CD1c-positive myeloid dendritic cell (primary cell): ENCODE data around the gene USP11.

Experiments
- DNase-seq: peaks from one replicate; pipeline ENCODE4 v3.0.0-alpha.2; 2016; ENCODE audit errors: extremely low spot score

The USP11 gene

DNA sequence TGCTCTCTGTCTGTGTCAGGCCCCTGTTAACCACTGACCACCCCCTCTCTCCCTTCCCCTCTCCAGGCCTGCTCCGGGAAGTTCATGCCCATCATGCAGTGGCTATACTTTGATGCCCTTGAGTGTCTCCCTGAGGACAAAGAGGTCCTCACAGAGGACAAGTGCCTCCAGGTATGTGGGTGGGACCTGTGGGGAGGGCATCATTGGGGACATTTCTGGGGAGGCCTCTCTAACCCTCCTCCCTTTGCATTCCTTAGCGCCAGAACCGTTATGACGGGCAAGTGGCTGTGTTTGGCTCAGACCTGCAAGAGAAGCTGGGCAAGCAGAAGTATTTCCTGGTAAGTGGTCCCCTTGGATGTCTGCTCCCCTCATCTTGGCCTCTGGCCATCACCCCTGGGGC, 29.9 kb upstream of the USP11 start:
- no peak for DNase-seq

DNA sequence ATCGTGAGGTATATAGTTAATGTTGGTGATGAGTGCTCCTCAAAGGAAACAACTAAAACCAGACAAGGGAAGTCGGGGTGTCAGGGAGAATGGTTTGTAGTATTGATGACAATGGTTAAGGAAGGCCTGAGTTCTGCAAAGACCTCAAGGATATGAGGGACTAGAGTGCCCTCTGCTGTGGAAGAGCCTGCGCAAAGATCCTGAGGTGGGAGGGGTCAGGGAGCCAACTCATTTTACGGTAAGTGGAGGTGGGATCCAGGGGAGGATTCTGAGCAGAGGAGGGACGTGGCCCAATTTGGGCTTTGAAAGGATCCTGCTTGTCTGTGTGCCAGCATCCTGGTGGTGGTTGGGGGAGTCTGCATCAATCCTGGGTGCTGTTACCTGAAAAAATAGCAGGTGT, 27.8 kb upstream of the USP11 start:
- DNase-seq, result no peak

DNA sequence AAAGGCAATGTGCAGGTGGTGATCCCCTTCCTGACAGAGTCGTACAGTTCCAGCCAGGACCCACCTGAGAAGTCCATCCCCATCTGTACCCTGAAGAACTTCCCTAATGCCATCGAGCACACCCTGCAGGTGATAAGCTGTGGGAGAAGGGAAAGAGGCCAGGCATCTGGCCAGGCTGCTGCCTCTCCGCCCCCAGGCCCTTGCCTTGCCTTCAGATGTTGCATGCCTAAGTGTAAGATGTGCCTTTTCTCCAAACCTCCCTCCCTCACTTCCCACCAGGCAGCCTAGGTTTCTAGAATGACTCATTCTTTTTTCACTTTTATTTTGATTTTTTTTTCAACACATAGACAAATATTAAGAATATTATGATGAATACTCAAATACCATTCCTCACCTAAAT, 26.5 kb upstream of the USP11 start:
- no peak for DNase-seq

DNA sequence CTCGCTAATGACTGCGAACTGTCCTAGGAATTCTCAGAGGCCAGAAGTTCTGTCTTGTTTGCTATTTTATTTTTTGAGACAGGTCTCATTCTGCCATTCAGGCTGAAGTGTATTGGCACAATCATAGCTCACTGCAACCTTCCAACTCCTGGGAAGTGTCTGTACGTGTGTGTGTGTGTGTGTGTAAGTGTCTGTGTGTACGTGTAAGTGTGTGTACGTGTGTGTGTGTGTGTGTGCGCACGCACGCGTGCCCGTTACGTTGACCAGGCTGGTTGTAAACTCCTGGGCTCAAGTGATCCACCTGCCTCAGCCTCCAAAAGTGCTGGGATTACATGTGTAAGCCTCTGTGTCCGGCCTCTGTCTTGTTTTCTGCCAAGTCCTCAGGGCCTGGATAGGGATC, 24.7 kb upstream of the USP11 start:
- DNase-seq, result no peak

DNA sequence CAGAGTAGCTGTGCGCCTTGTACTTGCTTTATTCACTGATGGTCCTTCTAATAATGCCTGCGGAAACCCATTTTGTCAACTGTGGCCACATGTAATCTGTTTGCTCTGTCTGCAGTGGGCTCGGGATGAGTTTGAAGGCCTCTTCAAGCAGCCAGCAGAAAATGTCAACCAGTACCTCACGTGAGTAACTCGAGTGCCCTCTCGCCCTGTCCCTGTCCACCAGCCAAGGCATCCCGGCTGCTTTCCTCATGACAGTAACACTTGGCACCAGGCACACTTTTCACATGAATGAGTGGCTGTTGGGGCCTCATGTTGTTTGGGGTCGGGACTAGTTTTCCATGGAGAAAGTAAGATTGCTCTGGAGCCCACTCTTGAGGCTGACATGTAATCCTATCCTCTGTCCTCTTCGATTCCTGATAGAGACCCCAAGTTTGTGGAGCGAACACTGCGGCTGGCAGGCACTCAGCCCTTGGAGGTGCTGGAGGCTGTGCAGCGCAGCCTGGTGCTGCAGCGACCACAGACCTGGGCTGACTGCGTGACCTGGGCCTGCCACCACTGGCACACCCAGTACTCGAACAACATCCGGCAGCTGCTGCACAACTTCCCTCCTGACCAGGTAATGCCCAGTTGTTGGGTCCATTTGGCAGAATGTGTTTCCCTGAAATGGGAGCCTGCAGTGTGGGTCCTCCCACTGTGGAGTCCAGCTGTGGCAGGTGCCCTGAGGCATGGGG, 23.1 kb upstream of the USP11 start:
- DNase-seq, result no peak

DNA sequence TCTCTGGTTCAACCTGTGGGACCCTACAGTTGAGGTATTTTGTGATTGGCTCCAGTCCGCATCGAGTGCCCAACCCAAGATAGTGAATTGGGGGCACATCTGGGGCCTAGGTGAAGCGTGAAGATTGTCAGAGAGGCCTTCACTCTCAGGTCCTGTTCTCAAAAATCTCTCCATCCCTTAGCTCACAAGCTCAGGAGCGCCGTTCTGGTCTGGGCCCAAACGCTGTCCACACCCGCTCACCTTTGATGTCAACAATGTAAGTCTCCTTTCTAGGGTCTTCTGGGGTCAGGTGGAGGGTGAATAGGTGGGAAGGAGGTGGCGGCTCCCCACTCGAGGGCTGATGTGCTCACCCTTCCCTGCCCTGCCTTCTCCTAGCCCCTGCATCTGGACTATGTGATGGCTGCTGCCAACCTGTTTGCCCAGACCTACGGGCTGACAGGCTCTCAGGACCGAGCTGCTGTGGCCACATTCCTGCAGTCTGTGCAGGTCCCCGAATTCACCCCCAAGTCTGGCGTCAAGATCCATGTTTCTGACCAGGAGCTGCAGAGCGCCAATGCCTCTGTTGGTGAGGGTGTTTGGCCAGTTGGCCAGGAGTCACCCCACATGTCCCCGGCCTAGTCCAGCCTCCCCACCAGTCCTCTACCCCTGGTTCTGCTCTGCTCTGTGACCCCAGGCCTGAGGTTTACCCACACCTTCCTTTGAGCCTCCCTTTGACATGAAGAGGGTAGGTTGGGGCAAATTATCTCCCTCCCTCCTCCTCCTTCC, 22.0 kb upstream of the USP11 start:
- DNase-seq, result no peak

DNA sequence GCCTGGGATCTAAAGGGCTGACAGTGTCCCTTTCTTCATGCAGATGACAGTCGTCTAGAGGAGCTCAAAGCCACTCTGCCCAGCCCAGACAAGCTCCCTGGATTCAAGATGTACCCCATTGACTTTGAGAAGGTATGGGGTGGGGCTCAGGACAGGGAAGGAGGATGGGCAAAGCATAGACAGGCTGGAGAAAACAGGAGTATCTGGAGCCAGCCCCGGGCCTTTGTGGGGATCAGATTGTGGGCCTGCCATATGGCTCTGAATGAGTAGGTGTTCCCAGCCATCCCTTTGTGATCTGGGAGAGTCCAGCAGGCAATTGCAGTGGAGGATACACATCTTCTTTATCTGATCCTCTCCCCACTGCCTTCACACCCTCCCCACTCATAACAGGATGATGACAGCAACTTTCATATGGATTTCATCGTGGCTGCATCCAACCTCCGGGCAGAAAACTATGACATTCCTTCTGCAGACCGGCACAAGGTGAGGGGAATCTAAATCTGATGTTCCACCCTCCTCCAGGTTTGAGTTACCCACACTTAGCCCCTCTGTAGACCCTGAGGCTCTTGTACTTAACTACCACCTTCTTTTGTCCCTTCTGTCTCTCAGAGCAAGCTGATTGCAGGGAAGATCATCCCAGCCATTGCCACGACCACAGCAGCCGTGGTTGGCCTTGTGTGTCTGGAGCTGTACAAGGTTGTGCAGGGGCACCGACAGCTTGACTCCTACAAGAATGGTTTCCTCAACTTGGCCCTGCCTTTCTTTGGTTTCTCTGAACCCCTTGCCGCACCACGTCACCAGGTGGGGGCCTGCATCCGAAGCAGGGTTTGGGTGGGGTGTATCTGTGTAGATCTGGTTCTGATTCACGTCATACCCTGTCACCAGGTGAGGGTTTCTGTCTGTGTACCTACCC, 20.2 kb upstream of the USP11 start:
- no peak for DNase-seq

DNA sequence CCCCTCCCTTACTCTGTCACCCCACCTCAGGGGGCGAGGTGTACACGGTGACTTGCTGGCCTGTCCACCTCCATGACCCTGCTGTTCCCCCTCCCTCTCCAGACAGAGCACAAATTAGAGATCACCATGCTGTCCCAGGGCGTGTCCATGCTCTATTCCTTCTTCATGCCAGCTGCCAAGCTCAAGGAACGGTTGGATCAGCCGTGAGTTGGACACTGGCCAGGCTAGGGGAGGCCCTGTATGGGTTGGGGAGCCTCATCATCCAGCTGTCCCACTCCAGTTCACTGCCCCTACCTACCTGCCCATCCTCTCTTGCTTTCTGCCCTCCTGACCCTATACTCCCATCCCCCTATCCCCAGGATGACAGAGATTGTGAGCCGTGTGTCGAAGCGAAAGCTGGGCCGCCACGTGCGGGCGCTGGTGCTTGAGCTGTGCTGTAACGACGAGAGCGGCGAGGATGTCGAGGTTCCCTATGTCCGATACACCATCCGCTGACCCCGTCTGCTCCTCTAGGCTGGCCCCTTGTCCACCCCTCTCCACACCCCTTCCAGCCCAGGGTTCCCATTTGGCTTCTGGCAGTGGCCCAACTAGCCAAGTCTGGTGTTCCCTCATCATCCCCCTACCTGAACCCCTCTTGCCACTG, 18.3 kb upstream of the USP11 start:
- DNase-seq, result no peak

DNA sequence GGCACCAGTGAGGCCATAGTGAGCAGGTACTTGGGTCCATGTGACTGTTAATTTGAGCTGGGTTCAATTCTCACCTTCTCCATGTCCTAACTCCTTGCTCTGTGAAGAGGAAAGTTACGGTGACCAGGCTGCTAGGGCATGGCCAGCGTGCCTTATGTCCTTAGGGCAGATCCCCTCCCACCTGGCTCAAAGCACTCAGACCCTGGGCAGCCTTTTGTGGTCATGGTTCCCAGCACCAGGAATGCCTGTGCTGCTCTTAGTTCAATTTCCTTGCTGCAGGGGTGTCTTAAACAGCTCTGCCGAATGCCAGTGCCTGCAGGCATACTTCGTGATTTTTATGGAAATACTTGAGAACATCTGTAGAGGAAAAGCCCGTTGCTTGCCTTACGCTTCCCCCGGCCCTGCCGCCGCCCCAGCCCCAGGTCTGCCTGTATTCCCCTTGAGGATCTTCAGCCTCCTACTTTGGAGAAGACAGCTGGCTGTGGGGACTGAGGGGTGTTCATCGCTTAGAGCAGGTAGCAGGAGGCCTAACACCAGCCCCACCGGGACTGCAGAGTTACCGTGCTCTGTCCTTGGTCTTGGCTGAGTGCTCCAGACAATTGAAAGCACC, 17.4 kb upstream of the USP11 start:
- no peak for DNase-seq

DNA sequence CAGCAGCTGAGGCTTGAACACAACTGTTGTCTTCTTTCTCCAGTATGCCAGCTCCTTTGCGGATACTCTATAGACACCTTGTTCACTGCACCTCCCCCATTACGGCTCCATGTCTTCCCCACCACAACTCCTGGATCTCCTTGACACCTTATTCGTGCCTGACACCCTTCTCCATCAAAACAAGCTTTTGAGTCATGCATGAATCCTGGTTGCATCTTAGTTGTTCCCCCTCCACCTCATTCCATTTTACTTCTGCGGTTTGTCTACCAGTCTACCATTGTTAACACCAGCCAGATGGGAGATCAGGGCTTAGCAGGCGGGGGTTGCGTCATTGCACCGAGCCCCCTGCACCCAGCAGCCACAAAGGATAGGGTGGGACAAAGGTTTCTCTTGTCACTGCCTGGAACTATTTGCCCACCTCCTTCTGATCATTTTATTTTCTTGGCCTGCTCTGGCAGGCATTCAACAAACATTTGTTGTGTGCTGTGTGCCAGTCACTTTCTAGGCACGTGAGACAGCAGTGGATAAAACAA, 16.4 kb upstream of the USP11 start:
- DNase-seq, result no peak

DNA sequence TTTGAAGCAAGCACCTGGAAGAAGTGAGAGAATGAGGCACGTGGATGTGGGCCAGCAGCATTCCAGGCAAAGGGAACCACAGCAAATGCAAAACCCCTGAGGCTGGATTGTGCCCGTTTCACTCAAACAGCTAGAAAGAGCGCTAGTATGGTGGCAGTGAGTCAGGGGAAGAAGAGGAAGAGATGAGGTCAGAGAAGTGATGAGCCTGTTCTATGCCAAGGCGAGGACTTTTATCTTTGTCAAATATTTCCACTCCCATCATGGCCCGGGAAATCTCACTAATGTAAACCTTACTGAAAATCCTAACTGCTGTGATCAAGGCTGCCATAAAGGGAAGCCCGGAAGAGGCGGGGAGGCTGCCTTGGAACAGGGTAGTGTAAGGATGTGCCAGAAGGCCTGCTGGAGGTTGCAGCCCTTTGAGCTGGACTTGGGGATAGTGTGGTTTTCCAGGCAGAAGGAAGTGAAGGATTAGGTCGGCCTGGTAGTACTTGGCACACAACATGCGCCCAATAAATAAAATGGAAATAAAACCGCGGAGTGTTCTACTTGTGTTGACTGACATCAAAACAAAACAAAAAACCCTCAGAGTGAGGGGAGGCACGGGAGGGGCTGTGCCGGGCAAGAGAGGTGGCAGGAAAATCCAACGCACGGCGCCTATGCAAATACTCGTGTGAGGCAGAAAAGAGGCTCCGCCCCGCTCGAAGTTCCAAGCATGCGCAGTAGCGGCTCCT, 15.5 kb upstream of the USP11 start:
- DNase-seq, result peak; percentile 58

DNA sequence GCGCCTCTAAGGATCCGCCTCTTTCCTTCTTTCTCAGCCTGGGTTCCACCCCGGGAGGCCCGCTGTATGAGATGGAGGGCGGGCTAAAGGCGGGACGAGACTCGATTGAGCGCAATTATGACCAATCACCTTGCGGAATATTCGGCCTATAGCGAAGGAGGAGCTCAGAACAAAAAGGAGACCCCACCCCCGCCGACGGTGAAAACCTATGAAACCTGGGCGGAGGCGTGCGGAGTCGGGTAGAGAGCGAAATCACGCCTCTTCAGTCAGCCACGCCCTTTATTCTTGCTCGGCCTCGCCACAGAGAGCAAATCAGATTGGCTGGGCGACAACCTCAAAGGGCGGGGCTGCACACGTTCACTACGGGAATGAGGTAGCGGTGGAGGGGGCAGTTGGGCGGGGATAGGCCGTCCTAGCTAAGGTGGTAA, 14.9 kb upstream of the USP11 start:
- DNase-seq, result peak; percentile 97

DNA sequence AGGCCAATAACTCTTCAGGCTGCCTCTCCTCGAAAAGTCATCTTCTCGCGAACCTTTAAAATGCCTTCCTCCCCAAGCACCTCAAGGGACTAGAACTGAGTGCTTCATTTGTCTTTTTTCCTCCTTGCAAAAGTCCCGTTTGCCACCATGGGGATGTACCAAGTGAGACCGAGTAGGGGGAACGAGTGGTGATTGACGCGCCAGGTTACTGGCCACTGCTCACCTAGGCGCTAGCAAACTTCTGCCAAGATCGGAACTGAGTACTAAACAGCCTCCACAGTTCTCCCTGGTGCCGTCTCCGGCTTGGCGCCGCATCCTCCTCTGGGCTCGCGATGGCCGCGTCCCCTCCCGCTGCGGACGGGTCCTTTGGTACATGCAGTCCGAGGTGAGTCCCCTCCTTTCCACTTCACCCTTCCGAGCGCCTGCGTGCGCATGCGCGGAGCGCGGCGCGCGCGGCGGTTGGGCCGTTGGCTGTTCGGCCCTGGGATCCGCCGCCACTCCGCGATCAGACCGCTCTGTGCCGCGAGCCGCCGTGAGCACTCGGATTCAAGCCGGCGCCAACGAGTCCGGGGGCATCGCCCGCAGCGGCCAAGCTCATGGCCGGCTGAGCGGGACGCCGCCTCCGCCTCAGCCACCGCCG, 14.4 kb upstream of the USP11 start, which contains the start of gene CDK16:
Gene CDK16 (plus strand): TSS at position 402 of the 640 bp plus-strand sequence. CDS start 4,877 bp downstream, outside the sequence.
- DNase-seq, result peak; percentile 80

DNA sequence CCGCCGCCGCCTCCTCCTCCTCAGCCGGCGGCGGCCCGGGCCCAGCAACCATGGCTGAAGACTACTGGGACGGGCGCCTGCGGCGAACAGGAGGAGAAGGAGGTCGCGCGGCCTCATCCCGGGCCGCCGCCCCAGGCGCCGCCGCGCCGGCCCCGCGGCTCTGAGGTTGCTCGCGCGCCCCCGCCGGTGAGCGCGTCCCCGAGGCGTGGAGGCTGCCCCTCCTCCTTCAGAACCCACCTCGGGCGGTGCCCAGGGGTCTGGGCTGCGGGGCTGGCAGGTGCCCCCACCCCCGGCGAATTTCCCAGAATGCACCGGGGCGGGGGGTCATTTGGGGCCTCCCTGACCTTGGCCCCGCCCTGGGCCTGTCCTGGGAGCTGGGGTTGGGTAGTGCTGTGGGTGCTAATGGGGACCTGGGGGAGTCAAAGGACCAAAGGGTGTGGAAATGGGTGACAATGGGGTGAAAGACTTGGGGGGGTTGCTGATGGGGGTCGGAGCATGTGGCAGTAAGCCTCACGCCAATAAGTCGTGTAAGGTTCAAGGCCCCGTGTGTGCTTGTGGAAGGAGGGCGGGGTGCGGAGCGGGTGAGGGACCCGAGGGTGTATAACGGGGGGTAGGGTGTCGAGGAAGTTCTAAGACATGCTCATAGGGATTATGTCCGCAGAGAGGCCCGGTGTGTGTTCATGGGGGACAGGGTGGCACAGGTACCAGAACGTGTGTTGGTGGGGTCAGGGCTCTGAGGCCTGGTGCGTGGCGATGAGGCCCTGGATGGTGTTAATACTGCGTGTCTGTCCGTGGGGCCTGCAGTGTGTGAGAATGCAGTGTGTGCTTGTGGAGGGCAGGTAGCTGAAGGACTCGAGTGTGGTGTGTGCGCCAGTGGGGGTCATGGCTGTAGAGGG, 13.6 kb upstream of the USP11 start:
- peak; percentile 44 for DNase-seq

DNA sequence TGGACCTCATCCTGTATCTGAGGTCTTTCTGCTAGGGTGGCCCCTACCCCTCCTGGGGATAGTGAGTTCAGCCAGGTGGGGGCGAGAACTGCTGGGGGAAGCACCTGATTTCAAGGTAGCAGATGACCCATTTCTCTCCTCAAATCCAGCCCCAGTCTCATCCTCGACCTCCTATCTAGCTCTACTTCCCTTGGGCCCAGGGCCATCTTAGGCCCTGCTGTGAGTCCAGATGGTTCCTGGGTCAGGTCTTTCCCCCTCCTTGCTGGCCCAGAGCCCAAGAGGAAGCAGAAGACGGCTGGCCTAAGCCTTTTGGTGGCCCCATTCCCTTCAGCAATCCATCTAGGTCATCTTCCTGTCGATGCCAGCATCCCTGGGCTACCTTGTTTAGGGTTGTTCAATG, 11.1 kb upstream of the USP11 start:
- no peak for DNase-seq

DNA sequence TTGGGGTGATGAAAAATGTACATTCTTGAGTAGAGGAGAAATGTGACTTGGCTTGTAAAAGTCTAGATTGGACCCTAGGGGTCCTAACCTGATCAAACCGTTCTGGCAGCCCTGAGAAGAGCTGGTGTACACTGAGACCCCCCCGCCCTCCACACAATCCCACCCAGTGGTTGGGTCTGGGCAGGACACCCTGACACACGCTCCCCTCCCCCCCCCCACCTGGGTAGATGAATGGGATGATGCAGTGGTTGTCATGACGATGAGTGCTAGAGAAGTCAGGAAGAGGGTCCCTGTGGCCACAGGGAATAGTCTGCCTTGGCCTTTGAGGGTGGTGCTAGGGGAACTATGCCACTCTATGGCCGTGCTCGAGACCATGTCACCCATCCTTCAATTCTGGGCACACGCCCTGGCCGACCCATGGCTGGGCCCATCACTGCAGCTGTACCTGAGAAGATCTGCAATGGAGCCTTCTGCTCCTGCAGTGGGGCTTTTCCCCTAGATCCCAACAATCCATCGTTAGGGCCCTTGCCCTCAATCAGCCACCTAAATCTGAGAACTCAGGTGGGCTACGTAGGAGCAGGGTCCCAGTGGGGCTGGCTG, 10.0 kb upstream of the USP11 start:
- no peak for DNase-seq

DNA sequence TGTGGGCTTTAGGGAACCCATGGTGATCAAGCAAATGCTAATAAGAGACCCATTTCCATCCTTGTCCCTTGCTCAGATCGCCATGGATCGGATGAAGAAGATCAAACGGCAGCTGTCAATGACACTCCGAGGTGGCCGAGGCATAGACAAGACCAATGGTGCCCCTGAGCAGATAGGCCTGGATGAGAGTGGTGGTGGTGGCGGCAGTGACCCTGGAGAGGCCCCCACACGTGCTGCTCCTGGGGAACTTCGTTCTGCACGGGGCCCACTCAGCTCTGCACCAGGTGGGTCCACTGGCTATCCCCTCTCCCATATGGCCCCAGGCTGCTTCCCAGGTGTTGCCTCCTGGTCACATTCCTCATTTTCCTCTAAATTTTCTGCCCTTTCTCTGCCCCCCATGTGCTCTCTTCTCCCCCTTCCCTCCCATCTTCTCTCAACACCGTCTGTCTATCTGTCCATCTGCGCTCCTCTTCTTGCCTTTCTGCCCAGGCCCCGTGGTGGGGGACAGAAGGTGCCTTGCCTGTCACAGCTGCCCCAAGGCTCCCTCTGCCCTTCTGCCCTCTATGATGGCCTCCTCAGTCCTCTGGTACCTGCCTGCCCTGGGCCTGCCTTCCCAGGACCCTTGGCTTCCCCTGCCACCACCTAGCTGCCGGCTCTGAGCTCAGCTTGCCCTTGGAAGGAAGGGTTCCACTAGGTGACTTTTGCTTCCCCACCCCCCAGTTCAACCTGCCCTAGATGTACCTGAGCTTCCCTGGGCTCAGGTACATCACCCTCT, 9.1 kb upstream of the USP11 start:
- no peak for DNase-seq
